Measurements from ENCODE around the gene FAM3D. TPM values are rescaled to one million over a fixed set of nuclear protein-coding genes. Genes with fewer than 3 reads are reported as not detected.
"Not testable (repeated sequence)": the region's sequence is repeated elsewhere in the genome, so short reads cannot be mapped to it uniquely, and the experiment has no call there.

The FAM3D gene, protein sequence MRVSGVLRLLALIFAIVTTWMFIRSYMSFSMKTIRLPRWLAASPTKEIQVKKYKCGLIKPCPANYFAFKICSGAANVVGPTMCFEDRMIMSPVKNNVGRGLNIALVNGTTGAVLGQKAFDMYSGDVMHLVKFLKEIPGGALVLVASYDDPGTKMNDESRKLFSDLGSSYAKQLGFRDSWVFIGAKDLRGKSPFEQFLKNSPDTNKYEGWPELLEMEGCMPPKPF
- total RNA-seq, result not detected in 2 replicates

DNA sequence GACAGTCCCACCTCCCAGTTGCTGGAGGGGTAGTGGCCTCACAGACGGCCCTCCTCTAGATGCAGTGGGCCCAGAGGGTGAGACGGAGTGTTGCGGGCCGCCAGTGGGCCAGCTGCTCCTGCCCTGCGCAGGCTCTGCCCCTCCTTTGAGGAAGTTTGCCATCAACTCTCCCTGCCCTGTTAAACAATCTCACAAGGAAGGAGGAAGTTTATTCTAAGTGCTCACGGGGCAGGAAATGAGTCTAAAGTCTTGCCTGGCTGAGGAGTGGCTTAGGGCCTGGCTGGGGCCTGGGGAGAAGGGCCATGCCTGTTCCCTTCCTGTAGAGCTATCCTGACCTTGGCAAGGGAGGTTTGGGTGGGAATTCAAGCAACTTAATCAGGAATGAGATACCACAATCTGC is at the start of gene FAM3D:
Gene FAM3D (minus strand): TSS at position 92 of the 400 bp plus-strand sequence. CDS start 11,211 bp downstream, outside the sequence.
- TF ChIP-seq, protein P1, sequence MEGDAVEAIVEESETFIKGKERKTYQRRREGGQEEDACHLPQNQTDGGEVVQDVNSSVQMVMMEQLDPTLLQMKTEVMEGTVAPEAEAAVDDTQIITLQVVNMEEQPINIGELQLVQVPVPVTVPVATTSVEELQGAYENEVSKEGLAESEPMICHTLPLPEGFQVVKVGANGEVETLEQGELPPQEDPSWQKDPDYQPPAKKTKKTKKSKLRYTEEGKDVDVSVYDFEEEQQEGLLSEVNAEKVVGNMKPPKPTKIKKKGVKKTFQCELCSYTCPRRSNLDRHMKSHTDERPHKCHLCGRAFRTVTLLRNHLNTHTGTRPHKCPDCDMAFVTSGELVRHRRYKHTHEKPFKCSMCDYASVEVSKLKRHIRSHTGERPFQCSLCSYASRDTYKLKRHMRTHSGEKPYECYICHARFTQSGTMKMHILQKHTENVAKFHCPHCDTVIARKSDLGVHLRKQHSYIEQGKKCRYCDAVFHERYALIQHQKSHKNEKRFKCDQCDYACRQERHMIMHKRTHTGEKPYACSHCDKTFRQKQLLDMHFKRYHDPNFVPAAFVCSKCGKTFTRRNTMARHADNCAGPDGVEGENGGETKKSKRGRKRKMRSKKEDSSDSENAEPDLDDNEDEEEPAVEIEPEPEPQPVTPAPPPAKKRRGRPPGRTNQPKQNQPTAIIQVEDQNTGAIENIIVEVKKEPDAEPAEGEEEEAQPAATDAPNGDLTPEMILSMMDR (IDR thresholded peaks at IDR 0.05; ENCODE audit: insufficient read depth, low read depth, low read length), result no peak
- no peak for DNase-seq (ENCODE audit: low read depth)
- H3K4me3 ChIP-seq (ENCODE audit: low read depth, low read length), result no peak within 1 kb of the TSS

DNA sequence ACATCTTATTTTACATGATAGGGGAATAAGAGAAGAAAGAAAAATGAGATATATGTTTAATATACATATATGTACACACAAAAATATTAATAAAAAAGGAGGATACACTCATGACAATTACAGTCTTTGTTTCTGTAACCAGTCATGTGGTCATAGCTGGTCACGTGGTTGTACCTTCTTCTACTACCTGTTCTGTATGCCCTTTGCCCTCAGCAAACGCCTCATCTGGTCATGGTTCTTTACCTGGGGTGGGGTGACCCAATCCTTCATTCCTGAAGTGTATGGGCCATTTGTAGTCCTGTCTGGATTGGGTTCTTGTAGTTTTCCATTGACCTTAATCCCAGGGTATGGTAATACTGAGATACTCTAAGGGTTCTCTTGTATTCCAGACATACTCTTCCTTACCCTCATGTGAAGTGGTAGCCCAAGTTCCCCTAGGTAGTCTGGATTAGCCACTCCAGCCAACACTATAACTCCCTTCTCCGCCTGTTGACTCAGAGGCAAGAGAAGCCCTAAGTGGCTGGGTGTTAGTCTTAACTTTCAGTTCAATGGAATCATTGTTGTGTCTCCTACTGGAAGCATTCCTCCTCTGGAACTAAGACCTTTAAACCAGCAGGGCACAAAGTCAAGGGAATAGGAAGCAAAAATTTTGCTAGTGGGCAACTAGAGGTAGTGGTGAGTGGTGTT is 47.3 kb upstream of the FAM3D start:
- H3K4me3 ChIP-seq (ENCODE audit: low read depth, low read length), result no peak overlapping the region
- no peak for DNase-seq (ENCODE audit: low read depth)
- TF ChIP-seq, protein P1 (IDR thresholded peaks at IDR 0.05; ENCODE audit: insufficient read depth, low read depth, low read length), result no peak

DNA sequence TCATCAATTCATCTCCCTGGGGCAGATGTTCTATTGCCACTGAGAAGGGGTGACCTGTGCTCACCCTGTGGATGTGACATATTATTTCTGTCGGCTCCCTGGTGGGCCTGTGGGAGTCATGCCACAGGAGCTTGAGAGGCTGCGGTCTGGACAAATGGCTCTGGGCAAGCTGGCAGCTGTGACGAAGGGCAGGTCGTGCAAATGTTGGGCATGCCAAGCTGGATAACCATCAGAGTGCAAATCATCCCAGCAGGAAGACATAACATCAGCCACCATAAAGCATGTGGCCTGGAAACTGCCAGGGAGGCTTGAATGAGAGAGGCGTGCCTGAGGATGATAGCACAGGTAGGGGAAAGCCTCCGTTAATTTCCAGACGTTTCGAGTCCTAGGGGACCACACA is 45.3 kb upstream of the FAM3D start:
- TF ChIP-seq, protein P1 (IDR thresholded peaks at IDR 0.05; ENCODE audit: insufficient read depth, low read depth, low read length), result no peak
- no peak for DNase-seq (ENCODE audit: low read depth)
- no peak overlapping the region for H3K4me3 ChIP-seq (ENCODE audit: low read depth, low read length)

DNA sequence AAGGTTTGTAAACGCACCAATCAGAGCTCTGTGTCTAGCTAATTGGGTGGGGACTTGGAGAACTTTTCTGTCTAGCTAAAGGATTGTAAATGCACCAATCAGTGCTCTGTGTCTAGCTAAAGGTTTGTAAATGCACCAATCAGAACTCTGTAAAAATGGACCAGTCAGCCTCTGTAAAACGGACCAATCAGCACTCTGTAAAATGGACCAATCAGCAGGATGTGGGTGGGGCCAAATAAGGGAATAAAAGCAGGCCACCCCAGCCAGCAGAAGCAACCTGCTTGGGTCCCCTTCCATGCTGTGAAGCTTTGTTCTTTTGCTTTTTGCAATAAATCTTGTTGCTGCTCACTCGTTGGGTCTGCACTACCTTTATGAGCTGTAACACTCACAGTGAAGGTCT is 42.4 kb upstream of the FAM3D start:
- DNase-seq (ENCODE audit: low read depth); H3K4me3 ChIP-seq (ENCODE audit: low read depth, low read length): not testable (repeated sequence)

DNA sequence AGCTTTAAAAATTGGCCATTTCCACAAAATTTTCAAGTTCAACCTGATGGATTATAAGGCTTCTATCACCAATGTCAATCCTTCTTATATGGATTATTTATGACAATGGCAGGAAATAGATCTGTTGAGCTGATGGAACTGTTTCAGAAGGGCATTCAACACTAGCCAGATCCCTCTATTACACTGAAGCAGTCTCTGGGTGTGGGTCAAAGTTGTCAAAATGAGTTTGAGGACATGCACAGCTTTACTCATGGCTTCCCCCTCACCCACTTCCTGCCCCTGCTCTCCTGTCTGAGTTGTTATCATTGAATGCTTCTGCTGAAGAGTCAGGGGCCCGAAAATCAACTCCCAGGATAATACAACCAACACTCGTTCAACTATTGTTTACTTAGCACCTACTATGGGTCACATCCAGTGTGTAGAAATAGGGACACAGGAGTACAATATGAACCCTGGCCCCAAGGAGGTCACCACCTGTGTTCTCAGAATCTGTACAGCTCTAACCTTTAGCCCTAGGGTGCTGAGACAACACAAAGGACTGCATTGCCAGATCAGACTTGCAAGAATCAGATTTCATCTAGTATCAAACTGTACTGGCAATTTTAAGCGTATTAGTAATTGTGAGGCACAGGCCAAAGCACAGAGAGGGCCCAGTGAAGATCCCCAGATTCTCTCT is 41.7 kb upstream of the FAM3D start:
- DNase-seq (ENCODE audit: low read depth), result no peak
- TF ChIP-seq, protein P1 (IDR thresholded peaks at IDR 0.05; ENCODE audit: insufficient read depth, low read depth, low read length), result no peak
- no peak overlapping the region for H3K4me3 ChIP-seq (ENCODE audit: low read depth, low read length)

DNA sequence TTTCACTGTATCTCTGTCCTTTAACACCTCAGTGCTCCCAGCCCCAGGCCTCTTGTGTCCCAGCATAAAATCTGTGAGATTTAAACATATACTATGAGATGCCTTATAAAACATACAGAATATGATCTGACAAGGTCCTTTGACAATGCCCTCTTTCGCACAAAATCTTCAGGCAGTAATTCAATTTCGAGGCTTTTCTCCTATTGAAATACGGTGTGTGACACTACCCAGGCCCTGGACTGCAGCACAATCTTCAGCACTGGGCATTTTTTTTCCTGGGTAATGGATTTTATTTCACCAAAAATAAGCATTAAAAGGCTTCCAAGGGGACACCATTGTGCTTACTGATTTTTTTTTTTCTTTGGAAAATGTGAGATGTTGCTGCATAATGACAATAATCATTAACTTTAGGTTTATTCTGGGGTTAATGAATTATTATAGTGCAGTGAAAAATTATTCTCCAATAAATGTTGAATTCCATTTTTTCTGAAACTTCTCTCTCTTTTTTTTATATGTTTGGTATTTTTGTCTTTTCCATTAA is 40.9 kb upstream of the FAM3D start:
- TF ChIP-seq, protein P1 (IDR thresholded peaks at IDR 0.05; ENCODE audit: insufficient read depth, low read depth, low read length), result no peak
- no peak overlapping the region for H3K4me3 ChIP-seq (ENCODE audit: low read depth, low read length)
- no peak for DNase-seq (ENCODE audit: low read depth)
